PC-3 (cell line): Measurements from ENCODE around the gene USP9X. TPM values are rescaled to one million over a fixed set of nuclear protein-coding genes. Genes with fewer than 3 reads are reported as not detected.

Experiments used
- ATAC-seq: fragments of 200-7000 bp; cut with Tn5 transposase; 2 replicates; pipeline ENCODE4 v1.9.1; 2020; ENCODE audit warnings: mild to moderate bottlenecking, moderate library complexity
- BruUV-seq: library from RNA; stranded (reverse); fragments of 400-500 nt; replicated peaks from 2 replicates; lab custom pipeline; 2021; lab: Mats Ljungman, UMichigan
- CTCF ChIA-PET: fragments of 300-600 bp; sonication (Branson Sonifier 250); formaldehyde crosslinking; loops from one replicate; lab custom pipeline; 2022; ENCODE audit warnings: antibody characterized with exemption; lab: Charles Lee
- POLR2A ChIA-PET: fragments of 300-600 bp; sonication (Branson Sonifier 250); formaldehyde crosslinking; loops from one replicate; lab custom pipeline; 2022; ENCODE audit warnings: antibody characterized with exemption; ENCODE audit not compliant: unreplicated experiment; lab: Charles Lee
- DNase-seq: peaks from one replicate; pipeline ENCODE4 v3.0.0-alpha.2; 2015
- H2AFZ ChIP-seq: fragments of 300-600 bp; sonication (generic); 2 replicates; pipeline ENCODE4 v1.6.0; 2016; ENCODE audit warnings: antibody characterized with exemption, low read length
- H3F3A ChIP-seq: fragments of 300-600 bp; sonication (generic); one replicate; pipeline ENCODE4 v1.6.0; 2017; ENCODE audit warnings: antibody characterized with exemption, low read length, control low read depth, mild to moderate bottlenecking; ENCODE audit not compliant: unreplicated experiment
- H3K27ac ChIP-seq: fragments of 300-600 bp; sonication (generic); 2 replicates; pipeline ENCODE4 v1.5.1; 2016; ENCODE audit warnings: mild to moderate bottlenecking, low read length
- H3K27me3 ChIP-seq: fragments of 300-600 bp; sonication (generic); 2 replicates; pipeline ENCODE4 v1.6.1; 2016; ENCODE audit warnings: low read length, mixed read lengths
- H3K36me3 ChIP-seq: fragments of 300-600 bp; sonication (generic); 2 replicates; pipeline ENCODE4 v1.6.1; 2016; ENCODE audit warnings: low read depth, mixed run types, low read length, mixed read lengths
- H3K4me1 ChIP-seq: fragments of 300-600 bp; sonication (generic); 2 replicates; pipeline ENCODE4 v1.5.1; 2016; ENCODE audit warnings: low read length; ENCODE audit not compliant: insufficient read depth
- H3K4me2 ChIP-seq: fragments of 300-600 bp; sonication (generic); 2 replicates; pipeline ENCODE4 v1.6.0; 2016; ENCODE audit warnings: low read length
- H3K4me3 ChIP-seq: fragments of 300-600 bp; sonication (generic); 2 replicates; pipeline ENCODE4 v1.5.1; 2016; ENCODE audit warnings: mild to moderate bottlenecking, low read length, mixed read lengths
- H3K79me2 ChIP-seq: fragments of 300-600 bp; sonication (generic); 2 replicates; pipeline ENCODE4 v1.6.1; 2017; ENCODE audit warnings: low read length, mixed read lengths
- H3K9ac ChIP-seq: fragments of 300-600 bp; sonication (generic); 2 replicates; pipeline ENCODE4 v1.6.0; 2016; ENCODE audit warnings: mild to moderate bottlenecking, low read length
- H3K9me2 ChIP-seq: fragments of 300-600 bp; sonication (generic); replicated peaks from 2 replicates; pipeline ENCODE4 v1.6.1; 2016; ENCODE audit warnings: mixed run types, low read length, mixed read lengths
- H3K9me3 ChIP-seq: fragments of 300-600 bp; sonication (generic); 2 replicates; pipeline ENCODE4 v1.6.1; 2016; ENCODE audit warnings: low read length, mixed read lengths
- H4K20me1 ChIP-seq: fragments of 300-600 bp; sonication (generic); 2 replicates; pipeline ENCODE4 v1.6.1; 2016; ENCODE audit warnings: low read length, mixed read lengths
- CTCF ChIP-seq: fragments of 300-600 bp; sonication (generic); conservative IDR thresholded peaks from 2 replicates; pipeline ENCODE4 v1.5.1; 2017; ENCODE audit warnings: antibody characterized with exemption, low read depth, mild to moderate bottlenecking, low read length
- EZH2 ChIP-seq: fragments of 300-600 bp; sonication (generic); IDR thresholded peaks from one replicate; pipeline ENCODE4 v1.6.1; 2017; ENCODE audit warnings: antibody characterized with exemption, mild to moderate bottlenecking, low read length; ENCODE audit not compliant: unreplicated experiment
- EZH2phosphoT487 ChIP-seq: fragments of 300-600 bp; sonication (generic); IDR thresholded peaks from 2 replicates; pipeline ENCODE4 v1.6.1; 2018; ENCODE audit warnings: mild to moderate bottlenecking, antibody characterized with exemption, low read length, borderline replicate concordance
- intact Hi-C: fragments of 100-400 bp; cut with micrococcal nuclease; formaldehyde crosslinking; loops from 2 replicates; pipeline ENCODE4 v1.9.0; 2023
- total RNA-seq: library from RNA; depleted of rRNA; stranded (reverse); fragments of >200 nt; gene quantifications from 2 replicates; pipeline ENCODE4 v1.2.3, GENCODE V29; 2014

USP9X gene
- total RNA-seq, 1 experiment from 2014 or later: 63.5 TPM

GRCh38 chrX:41084044-41084892, 977 bp upstream of the USP9X start:
- H3K4me3 ChIP-seq: peak overlapping the region; percentile 94
- H3K27me3 ChIP-seq: no peaks in the 10 kb centered on the region
- peak overlapping the region; percentile 88 for H2AFZ ChIP-seq
- ATAC-seq (peak; percentile 65), DNase-seq (peak; percentile 91)
- peak overlapping the region; percentile 96 for H3K4me2 ChIP-seq
- peaks cover 19% of the 10 kb centered on the region for H3K4me1 ChIP-seq
- no peaks in the 10 kb centered on the region for H3K9me2 ChIP-seq
- intact Hi-C loops: loop anchor here (1.0 to 10.0 kb wide), 4 partner anchors 62 to 349 kb away; partner anchors contain the start of gene MED14
- ChIA-PET POLR2A (interaction anchor here (0.6 to 0.7 kb wide), 5 partner anchors 41 to 172 kb away, joined by 3 to 16 read pairs (median 7); no protein-coding TSS in a partner anchor), CTCF (no interaction called here)
- TSS peak; percentile 91 for BruUV-seq
- H3K9me3 ChIP-seq: no peaks in the 10 kb centered on the region
- H3F3A ChIP-seq: no peaks in the 10 kb centered on the region
- peak overlapping the region; percentile 98 for H3K27ac ChIP-seq
- peaks cover 28% of the 10 kb centered on the region for H4K20me1 ChIP-seq
- TF ChIP-seq EZH2phosphoT487 (peak; percentile 77), EZH2 (no peak)
- H3K79me2 ChIP-seq: peaks cover 41% of the 10 kb centered on the region
- peak overlapping the region; percentile 98 for H3K9ac ChIP-seq
- H3K36me3 ChIP-seq: no peaks in the 10 kb centered on the region

- Histone ChIP-seq H3K79me2 (peaks cover 53% of the 10 kb centered on the region), H4K20me1 (peaks cover 39% of the 10 kb centered on the region), H3K27me3 (no peaks in the 10 kb centered on the region), H3K4me2 (peak overlapping the region; percentile 96), H2AFZ (peak overlapping the region; percentile 40; the same call in 1 of the 2 replicates), H3K36me3 (no peaks in the 10 kb centered on the region), H3K27ac (peak overlapping the region; percentile 98), H3F3A (no peaks in the 10 kb centered on the region), H3K9me3 (no peaks in the 10 kb centered on the region), H3K4me3 (peak overlapping the region; percentile 94), H3K9ac (peak overlapping the region; percentile 98), H3K4me1 (peaks cover 31% of the 10 kb centered on the region), H3K9me2 (no peaks in the 10 kb centered on the region)
- ATAC-seq (peak; percentile 25), DNase-seq (peak; percentile 44)
- CTCF ChIA-PET: no interaction called here
- no TSS peak for BruUV-seq
- POLR2A ChIA-PET: interaction anchor here (0.6 to 0.9 kb wide), 3 partner anchors 115 to 434 kb away, joined by 3 to 6 read pairs (median 4); no protein-coding TSS in a partner anchor
- intact Hi-C loops: loop anchor here (10.0 kb wide), 1 partner anchor 351 kb away; the partner anchor contains the start of gene MED14
- no peak for TF ChIP-seq EZH2phosphoT487
- TF ChIP-seq CTCF: no peak
- no peak for TF ChIP-seq EZH2
Observed at GRCh38 chrX:41085512-41085877, 250 bp downstream of the USP9X start.

- Histone ChIP-seq H3K27me3 (no peaks in the 10 kb centered on the region), H4K20me1 (peaks cover 44% of the 10 kb centered on the region), H3K4me2 (peak overlapping the region; percentile 96), H3K4me3 (peak overlapping the region; percentile 94), H3K36me3 (no peaks in the 10 kb centered on the region), H3K79me2 (peaks cover 59% of the 10 kb centered on the region), H3K9ac (peak overlapping the region; percentile 98), H2AFZ (peak overlapping the region; percentile 40; the same call in 1 of the 2 replicates), H3K27ac (peak overlapping the region; percentile 98), H3F3A (no peaks in the 10 kb centered on the region), H3K9me3 (no peaks in the 10 kb centered on the region), H3K4me1 (peaks cover 37% of the 10 kb centered on the region), H3K9me2 (no peaks in the 10 kb centered on the region)
- TF ChIP-seq CTCF (no peak), EZH2 (no peak), EZH2phosphoT487 (no peak)
- intact Hi-C loops: loop anchor here (2.0 to 10.0 kb wide), 2 partner anchors 29 to 351 kb away; partner anchors contain the start of gene MED14
- CTCF ChIA-PET: interaction anchor here (0.6 kb wide), 1 partner anchor 434 kb away, joined by 3 read pairs; no protein-coding TSS in a partner anchor
- no TSS peak for BruUV-seq
- peak; percentile 51 for DNase-seq
- POLR2A ChIA-PET: interaction anchor here (0.5 to 0.9 kb wide), 4 partner anchors 215 to 933 kb away, joined by 3 to 6 read pairs (median 4); no protein-coding TSS in a partner anchor
- ATAC-seq: peak; percentile 23
Observed at GRCh38 chrX:41085878-41086626, 807 bp downstream of the USP9X start.
